Measurements from ENCODE around the gene TXNDC11.

Gene TXNDC11

GRCh38 chr16:11716336-11716735 is 26.3 kb downstream of the TXNDC11 start:
- DNase-seq = no peak

- no peak for DNase-seq
Measured at GRCh38 chr16:11715246-11715947, 27.3 kb downstream of the TXNDC11 start.

- no peak for DNase-seq
Measured at GRCh38 chr16:11712122-11712521, 30.5 kb downstream of the TXNDC11 start.

- no peak for DNase-seq
Measured at GRCh38 chr16:11711662-11712061, 31.0 kb downstream of the TXNDC11 start.

- DNase-seq = no peak
Measured at GRCh38 chr16:11708421-11708820, 34.2 kb downstream of the TXNDC11 start.

- no peak for DNase-seq
Measured at GRCh38 chr16:11707679-11708197, 34.9 kb downstream of the TXNDC11 start.

GRCh38 chr16:11706180-11706742 is 36.4 kb downstream of the TXNDC11 start:
- no peak for DNase-seq

GRCh38 chr16:11705311-11706025 is 37.2 kb downstream of the TXNDC11 start:
- no peak for DNase-seq

GRCh38 chr16:11700264-11701029 is 42.2 kb downstream of the TXNDC11 start:
- no peak for DNase-seq

GRCh38 chr16:11699234-11699894 is 43.3 kb downstream of the TXNDC11 start:
- DNase-seq = no peak

- peak; percentile 26 for DNase-seq
Measured at GRCh38 chr16:11698271-11698689, 44.4 kb downstream of the TXNDC11 start.

- no peak for DNase-seq
Measured at GRCh38 chr16:11697319-11697718, 45.3 kb downstream of the TXNDC11 start.

- no peak for DNase-seq
Measured at GRCh38 chr16:11696266-11697012, 46.2 kb downstream of the TXNDC11 start.

- no peak for DNase-seq
Measured at GRCh38 chr16:11692651-11693050, 50.0 kb downstream of the TXNDC11 start.

- no peak for DNase-seq
Measured at GRCh38 chr16:11692171-11692570, 50.5 kb downstream of the TXNDC11 start.

- DNase-seq = no peak
Measured at GRCh38 chr16:11691771-11692170, 50.9 kb downstream of the TXNDC11 start.

- no peak for DNase-seq
Measured at GRCh38 chr16:11691235-11691634, 51.4 kb downstream of the TXNDC11 start.

GRCh38 chr16:11689031-11689840 is 53.4 kb downstream of the TXNDC11 start:
- DNase-seq = no peak

GRCh38 chr16:11688520-11688886 is 54.2 kb downstream of the TXNDC11 start:
- DNase-seq = no peak

GRCh38 chr16:11687601-11688519 is 54.8 kb downstream of the TXNDC11 start:
- DNase-seq = no peak

Measured in CD4-positive, alpha-beta T cell treated with Interleukin-12 subunit alpha and Interleukin-12 subunit beta, for 1 hour (primary cell).